Measurements from ENCODE around the gene FUT7.

Gene FUT7

DNA sequence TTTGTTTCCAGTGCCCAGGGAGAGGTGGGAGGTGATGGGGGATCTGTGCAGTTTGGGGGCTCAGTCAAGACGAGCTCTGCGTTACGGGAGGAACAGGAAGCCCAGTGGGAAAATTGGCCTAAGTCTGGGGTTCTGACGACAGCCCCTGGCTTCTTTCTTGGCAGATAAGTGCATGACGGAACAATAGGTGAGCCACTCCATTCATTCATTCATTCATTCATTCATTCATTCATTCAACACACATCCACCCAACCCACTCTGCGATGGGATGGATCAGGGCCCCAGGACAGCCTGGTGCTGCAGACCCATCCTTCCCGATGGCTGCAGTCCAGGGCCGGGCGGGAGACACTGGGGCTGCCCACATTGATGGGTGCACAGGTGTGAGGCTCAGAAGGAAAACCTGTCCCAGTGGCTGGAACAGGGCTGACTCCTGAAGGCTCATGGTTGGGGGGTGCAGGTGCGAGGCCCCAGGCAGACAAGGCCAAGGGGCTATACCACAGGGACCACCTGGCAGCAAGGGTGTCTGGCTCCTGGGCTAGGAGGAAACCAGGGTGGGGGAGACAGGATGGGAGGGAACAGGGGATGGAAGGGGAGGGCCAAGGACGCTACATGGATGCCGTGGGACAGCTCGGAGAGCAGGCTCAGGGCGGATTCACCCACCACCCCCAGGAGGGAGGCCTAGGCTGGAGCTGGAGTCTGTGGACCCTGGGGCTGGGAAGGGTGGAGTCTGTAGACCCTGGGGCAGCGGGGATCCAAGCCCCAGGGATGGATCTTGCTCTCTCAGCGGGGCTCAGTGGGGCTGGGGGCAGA lies 51.0 kb downstream of the FUT7 start:
- no peak for DNase-seq

Data from activated gamma-delta T cell treated with Interleukin-2 at 50 U/mL for 16 hours (primary cell).